Stimulated activated CD8-positive, alpha-beta memory T cell treated with anti-CD3 and anti-CD28 coated beads, Interleukin-12 subunit alpha, Interleukin-12 subunit beta, amount 100 ng/mL, for 1 hour (primary cell): ENCODE results near the gene GPR137B.
"Not testable (repeated sequence)": the region's sequence is repeated elsewhere in the genome, so short reads cannot be mapped to it uniquely, and the experiment has no call there.

Experiments used
- DNase-seq: peaks from one replicate; pipeline ENCODE4 v3.0.0-alpha.2; 2020; ENCODE audit warnings: low read depth

Gene GPR137B

DNA sequence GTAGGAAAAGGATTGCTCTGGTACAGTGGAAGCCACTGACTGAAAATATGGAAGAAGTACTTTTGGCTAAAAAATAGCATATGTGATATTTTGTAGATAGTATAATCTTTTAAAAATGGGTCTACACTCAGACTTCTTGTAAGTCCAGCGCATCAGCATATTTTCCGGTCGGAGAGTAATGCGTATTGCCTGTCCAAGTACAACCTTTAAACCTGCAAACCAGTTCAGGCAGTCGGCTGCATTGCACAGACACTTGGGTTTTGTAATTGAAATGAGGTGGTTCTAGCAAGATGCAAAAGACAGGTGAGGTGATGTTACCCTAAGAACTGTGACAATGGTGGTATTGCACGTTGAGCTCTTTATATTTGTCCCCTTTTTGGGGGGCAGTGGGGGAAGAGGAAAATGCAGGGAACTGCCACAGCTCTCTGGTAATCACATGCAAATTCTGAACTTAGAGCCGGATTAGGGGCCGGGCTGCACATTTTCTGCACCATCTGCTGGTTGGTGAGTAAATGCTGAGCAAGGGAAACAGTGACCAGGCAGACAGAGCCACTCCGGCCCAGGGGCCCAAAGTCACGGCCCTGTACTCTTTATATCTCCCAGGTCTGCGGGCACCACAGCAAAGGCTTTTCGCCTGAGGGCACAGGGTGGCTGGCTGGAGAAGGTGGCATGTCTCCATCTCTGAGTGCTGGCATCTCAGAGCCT lies 2.3 kb downstream of the GPR137B start:
- DNase-seq, result no peak

DNA sequence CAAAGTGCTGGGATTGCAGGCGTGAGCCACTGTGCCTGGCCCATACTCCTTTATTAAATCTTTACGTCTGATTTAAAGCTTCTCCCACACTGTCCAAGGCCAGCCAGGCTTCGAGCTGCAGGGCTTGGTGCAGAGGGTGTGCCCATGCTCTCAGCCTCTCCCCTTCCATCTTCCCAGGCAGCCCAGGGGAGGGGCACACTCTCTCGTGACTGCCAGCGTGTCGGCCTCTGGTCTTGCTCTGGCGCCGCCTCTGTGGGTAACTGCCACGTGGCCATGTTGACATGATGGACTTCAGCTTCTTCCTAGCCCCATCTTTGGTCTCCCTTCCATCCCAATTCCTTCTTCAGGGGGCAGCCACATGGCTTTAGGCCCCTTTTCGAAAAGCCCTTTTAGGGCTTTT lies 4.7 kb downstream of the GPR137B start:
- DNase-seq, result no peak

DNA sequence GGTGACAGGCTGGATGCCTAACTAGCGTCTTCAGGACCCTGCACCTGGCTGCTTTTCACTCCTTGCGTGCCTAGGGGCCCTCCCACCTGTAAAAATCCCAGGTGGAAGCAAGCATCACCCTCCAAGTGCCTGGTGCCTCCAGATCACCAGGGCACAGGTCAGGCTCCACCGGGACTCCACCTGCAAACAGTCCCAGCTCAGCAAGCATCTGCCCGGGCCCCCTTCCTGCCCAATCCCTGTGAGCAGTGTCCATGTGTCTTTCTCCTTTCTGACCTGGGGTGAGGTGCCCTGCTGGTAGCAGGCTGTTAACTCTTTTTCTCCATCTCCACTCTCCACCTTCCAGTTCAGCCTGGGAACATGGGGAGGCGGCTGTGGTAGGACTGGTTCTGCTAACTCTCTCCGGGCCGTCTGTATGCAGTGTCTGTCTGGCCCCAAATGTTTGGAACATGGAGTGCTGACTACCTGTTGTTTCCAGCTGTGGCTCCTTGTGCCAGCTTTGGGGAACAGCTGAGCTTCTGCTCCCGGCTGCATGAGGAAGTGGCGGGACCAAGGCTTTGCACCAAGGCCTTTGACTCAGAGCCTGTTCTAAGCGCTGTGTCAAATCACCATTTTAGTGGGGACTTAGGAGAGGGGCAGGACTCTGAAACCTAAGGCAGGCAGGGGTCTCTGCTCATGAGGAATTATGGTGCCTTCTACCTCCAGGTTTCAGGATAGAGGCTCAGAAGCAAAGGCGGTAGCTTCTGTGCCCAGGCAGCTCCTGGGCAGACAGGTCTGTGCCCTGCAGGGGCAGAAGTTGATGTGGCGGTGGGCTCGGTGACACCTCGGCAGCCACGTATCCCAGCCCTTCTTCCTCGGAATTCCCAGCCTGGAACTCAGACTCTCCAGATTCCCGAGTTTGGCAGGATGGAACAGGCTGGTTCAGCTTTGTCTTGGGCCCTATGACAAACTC lies 5.5 kb downstream of the GPR137B start:
- DNase-seq, result no peak

DNA sequence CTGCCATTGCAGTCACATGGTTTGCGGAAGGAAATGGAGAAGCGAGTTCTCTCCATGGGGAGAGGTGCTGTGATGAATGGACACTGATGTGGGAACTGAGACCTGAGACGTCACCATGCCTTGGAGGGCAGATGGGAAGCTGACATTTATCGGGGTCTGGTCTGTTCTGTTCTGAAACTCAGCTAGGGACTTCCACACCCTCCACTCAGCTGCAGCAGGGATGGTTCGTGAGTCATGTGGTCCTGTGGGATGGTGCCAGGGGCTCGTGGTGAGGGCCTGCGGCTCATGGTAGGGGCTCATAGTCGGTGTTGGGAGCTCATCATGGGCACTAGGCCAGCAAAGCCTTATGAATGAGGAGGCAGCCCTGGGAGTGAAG lies 6.1 kb downstream of the GPR137B start:
- no peak for DNase-seq

DNA sequence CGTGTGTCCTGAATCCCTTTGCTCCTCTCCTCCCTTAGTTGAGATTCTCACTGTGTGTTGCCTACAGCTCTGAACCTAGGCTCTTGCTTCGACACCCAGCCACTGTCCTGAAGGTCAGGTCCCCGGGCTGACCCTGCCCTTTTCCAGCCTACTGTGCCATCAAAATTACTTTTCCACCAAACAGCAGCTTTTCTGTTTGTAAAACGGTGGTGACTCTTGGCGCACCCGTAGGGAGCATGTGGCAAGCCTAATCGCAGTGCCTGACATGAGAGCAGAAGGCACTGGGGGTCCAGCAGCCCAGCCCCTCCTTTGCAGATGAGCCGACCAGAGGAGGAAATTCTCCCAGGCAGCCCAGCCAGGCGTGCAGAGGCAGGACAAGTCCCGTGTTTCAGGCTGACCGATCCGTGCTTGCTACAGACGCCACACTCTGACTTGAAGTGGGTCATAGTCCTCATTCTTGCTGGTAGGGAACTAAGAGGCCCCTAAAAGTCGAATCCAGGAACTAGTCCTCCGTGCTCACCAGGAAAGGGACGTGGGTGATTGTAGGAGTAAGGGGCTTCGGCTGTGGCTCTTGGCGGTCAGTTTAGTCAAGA lies 6.8 kb downstream of the GPR137B start:
- no peak for DNase-seq

DNA sequence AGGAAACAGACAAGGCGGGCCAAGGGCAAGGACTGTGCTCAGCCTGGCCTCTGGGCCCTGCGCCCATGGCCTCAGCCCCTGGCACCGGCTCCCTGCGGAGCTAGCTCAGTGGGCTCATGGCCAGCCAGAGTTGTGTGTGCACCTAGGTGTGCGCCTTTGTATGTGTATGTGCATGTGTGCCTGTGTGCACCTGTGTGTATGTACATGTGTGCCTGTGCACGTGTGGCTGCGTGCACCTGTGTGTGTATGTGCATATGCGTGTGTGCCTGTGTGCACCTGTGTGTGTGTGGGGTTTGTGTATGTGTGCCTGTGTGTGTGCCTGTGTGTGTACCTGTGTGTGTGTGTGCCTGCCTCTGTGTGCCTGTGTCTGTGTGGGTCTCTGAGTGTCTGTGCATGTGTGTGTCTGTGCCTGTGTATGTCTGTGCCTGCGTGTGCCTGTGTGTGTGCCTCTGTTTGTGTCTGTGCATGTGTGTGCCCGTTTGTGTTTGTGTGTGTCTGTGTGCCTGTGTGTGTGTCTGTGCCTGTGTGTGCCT lies 7.4 kb downstream of the GPR137B start:
- DNase-seq, result no peak

DNA sequence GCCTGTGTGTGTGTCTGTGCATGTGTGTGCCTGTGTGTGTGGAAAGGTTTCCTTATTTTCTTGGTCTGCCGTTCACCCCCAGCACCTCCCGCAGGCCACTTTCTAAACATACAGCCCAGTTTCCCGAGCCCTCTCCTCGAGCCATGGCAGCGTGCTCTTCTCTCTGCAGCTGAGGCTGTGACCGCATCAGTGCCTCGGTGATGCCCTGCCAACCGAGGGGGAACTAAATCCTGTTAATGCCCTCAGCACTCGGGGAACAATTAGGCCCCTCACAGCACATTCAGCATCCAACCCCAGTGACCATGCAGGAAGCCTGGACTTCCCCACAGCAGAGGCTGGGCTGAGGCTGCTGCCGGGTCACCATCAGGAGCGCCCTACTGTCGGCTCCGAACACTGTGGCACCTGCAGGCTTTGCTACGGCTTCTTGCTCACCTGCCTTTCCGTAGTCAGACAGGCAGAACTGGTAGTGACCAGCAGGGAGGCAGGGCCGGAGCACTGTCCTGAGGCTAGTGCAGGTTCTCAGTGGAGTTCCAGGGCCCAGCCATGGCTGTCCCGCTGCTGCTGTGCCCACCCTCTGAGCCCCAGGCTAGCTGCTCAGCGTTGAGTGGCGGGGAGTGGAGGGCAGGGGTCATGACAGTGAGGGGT lies 8.1 kb downstream of the GPR137B start:
- no peak for DNase-seq

DNA sequence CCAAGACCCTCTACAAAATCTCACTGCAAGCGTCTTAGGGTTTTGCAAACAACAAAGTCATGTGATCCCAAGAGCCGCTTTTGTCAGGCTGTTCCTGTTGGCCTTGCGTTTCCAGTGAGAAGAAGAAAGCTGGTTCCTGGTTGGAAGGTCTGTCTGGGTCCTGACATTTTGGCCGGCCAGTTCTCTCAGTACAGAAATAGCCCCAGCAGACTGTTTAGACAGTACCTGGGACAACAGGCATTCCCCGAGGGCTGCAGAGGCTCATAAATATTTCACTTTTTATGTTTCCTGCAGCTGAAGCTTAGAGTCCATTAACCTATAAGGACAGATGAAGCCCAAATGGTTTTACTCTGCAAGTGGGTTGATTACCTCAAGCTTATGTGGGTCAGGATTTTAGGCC lies 8.6 kb downstream of the GPR137B start:
- no peak for DNase-seq

DNA sequence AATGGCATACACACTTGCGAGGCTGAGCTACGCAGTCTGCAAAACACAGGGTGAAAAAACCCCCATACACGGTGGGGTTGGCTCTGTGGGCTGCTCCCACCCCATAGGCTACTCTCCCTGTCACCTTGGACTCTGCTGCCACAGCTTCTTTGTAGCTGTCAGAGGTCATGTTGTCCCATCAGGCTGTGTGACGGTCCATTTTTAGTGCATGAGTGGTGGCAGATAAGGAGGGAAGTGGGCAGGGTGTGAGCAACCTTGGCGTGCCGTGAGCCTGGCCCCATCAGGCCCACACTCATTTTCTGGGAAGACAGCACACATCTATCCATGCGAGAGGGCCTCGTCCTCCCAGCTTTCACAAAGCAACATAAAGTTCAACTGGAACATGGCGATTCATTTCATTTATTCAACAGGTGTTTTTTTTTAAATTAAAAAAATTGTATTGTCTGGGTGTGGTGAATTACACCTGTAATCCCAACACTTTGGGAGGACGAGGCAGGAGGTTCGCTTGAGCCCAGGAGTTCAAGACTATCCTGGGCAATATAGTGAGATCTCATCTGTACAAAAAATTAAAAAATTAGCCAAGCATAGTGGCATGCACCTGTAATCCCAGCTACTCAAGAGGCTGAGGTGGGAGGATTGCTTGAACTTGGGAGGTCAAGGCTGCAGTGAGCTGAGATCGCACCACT lies 9.5 kb downstream of the GPR137B start:
- no peak for DNase-seq

DNA sequence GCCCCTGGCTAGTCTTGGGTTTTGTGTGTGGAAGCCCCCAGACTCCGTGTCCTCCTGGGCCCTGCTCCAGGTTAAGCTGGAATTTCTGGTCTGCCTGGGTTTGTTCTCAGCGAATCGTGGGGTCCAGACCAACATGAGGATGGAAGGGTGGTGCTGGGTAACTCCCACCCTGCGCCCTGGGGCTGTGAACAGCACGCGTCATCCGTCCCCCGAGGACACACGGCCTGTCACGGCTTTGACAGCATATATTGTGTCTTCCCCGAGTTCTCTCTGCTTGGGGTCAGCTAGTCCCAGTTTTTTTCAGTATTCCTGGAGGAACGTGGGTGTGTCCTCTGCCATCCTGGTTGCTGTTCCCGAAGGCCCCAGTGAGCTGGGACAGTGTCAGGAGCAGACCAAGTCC lies 11.8 kb downstream of the GPR137B start:
- DNase-seq, result no peak

DNA sequence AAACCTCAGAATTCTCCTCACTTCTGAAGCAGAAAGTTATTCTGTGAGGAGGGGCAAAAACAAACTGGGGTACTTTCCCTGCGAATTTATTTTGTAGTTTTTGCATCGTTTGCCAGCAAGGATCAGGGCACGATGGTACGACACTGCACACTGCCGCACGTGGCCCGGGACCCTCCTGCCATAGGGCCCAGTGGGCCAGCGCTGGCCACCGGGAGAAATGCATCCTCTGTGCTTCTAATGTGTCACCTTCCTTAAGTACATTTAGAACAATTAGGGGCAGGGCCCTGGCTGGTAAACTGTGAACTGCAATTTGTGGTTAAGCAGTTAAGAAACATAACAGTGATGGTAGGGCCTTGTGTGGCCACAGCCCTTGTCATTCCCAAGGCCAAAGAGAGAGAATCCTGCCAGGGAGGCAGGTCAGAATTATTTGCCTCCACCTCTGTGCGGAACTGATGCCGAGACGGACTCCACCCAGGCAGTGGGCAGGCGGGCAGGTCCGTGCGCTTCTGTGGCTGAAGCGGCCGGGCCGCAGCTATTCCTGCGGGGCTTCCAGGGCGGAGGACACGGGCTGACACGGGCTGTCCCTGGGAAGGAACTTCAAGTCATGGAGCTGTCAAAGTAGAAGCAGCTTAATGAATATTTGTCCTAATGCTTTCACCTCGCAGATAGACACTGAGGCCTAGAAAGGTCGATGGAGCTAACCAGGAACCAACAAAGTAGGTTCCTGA lies 12.5 kb downstream of the GPR137B start:
- DNase-seq, result no peak

DNA sequence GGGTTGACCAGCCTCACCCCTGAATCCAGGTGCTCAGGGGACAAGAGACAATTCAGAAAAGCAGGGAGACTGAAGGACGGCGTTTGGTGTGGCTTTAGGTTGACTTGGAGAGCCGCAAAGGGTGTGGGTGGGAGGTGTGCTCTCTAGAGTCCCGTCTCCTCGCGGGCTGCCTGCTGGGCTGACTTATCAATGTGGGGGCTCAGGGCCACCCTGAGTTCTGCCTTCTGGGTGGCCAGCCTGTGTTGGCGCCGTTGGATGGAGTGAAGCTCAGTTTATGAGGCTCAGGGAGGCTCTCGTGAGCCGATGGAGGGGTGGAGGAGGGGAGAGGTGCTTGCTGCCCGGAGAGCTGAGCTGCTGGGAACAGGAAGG lies 13.0 kb downstream of the GPR137B start:
- DNase-seq, result no peak

DNA sequence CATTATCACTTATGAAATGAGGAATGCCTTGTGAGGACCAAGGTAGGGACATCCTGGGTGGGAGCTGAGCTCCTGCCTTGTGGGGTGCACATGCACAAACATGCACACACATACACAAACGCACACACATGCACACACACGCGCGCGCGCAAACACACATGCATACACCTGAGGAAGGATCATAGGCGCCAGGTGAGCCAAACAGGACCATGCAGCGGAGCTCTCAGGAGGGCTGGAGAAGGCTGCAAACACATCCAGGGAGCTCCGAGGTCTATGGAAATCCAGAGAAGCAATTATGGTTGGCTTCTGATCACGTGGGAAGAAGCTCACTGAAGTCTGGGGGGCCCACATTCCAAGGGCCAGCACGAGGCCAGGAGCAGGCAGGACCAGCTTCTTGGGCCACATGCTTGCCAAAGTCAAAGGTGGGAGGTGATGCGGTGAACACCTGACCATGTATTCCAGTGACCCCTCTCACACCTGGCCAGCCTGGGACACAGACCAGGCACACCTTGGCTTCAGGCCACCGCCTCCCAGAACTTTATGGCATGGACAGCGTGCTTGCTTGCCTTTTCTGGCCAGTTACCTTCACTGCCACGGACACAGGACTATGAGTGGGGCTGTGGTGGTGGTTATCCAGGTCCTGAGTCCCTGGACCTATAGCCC lies 13.6 kb downstream of the GPR137B start:
- DNase-seq, result no peak

DNA sequence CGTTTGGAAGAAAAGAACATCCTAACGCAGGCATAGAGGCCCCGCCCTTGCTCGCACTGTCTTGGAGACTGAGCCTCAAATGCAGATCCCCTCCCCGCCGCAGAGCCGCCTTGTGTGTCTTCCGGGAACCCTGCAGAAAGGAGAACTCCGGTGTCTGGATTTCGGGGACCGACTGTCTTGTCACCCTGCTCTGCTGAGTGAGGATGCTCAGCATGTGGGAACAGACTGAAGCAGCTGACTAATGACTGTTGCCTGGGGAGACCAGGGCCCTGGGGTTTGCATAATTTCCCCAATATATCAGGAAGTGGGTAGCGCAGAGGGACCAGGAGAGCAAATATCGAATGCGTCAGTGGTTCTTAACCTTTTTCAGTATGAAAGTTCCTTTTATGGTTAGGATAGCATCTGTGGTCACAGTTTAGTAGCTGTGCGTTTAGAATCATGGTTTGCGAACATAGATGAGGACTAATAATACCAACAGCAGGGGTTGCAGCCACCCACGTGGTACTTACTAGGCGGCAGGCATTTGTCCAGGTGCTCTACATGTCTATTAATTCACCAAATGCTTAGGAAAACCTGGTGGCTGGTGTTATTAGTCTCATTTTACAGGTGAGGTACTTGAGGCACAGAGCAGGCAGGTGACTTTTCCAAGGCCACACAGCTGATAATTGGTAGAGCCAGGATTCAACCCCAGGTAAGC lies 14.3 kb downstream of the GPR137B start:
- no peak for DNase-seq

DNA sequence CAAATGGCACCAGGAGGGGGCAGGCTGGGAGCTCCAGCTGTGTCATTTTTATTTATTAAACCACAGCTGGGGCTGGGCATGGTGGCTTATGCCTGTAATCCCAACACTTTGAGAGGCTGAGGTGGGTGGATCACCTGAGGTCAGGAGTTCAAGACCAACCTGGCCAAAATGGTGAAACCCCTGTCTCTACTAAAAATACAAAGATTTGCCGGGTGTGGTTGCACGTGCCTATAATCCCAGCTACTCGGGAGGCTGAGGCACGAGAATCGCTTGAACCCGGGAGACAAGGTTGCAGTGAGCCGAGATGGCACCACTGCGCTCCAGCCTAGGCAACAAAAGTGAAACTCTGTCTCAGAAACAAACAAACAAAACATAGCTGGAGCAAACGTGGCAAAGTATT lies 15.7 kb downstream of the GPR137B start:
- not testable (repeated sequence) for DNase-seq

DNA sequence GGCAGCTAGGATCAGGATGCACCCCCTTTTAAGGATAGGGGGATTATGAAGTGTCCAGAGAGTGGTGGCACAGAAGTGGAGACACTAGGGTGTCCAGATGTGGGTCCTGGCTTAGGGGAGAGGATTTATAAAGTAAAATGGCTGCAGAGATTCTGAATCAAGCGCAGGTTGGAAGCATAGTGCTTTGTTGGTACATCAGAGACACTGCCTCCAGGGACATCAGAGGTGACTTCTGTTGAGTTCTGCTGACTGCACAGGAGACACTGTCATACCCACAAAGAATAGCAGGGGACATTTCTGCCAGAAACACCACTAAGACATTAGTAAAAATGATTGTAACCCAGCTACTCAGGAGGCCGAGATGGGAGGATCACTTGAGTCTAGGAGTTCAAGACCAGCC lies 16.4 kb downstream of the GPR137B start:
- DNase-seq, result no peak

DNA sequence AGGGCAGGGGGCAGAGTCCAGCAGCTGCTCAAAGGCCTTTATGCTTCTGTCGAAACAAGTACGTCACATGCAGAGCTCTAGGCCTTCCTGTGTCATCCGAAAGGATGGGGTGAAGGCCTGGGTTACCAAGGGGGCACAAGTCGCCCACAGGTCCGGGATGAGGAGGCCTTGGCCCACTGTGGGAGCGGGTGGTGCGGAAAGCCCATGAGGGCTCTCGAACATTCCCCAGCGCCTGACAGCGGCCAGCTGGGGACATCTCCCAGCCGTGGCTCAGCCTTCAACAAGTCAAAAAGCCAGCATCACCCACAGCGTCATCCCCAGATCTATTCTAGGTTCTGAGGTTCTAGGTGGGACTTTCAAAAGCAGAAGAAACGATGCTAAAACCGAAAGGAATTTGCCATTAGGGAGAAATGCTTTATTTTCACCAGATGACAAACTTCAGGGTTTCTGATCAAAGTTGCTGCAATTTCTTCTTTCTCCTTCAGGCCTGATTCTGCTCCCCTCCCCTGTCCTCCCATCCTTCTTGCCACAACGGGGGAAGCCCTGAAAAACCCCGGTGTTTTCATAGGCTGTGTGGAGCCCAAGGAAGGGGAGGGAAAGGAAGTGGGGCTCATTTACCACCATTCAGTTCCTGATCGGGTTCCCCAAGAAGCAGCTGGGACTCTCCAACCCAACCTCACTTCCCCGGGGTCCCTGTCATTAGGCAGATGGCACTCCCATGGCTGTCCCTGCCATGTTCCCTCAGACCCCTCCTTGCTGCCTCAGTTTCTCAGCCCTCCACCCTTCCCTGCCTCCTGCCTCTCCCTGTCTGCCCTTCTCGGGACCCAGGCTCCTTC lies 17.6 kb downstream of the GPR137B start:
- DNase-seq, result no peak

DNA sequence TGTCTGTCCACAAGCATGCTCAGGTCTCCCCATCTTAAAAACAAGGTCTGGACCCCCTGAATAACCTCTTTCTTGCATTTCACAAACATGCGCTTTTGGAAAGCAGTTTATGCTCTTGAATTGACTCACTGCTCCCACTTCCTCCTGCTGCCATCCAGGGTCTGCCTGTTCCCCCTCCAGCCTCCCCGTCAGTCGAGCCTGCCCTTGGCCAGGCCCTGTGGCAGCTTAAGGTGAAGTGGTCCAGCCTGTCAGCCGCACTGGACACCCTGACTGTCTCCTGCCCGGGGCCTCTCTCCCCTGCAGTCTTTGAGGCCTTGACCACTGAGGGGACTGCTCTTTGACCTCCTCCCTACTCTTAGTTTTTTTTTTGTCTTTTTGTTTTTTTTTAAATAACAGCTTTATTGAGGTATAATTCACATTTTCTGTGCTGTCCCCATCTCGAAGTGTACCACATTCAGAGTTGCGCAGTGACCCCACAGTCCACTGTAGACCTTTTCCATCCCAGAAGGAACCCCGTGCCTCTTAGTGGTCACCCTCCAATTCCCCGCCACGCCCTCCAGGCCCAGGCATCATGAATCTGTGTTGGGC lies 18.3 kb downstream of the GPR137B start:
- no peak for DNase-seq

DNA sequence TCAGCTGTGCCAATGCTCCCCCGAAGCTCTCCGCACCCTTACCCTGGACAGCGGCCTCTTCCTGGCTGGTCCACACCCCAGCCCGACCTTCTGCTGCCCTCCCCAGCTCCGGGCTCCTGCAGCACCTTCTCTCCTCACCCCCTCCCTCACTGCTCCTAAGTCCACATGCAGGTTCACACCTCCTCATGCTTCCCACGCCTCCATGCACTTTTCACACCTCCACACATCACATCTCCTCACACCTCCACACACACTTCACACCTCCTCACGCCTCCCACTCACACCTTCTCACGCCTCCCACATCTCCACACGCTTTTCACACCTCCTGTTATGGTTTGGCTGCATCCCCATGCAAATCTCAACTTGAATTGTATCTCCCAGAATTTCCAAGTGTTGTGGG lies 18.9 kb downstream of the GPR137B start:
- DNase-seq, result no peak
